ENCODE results near the gene C1orf116.

C1orf116 gene

DNA sequence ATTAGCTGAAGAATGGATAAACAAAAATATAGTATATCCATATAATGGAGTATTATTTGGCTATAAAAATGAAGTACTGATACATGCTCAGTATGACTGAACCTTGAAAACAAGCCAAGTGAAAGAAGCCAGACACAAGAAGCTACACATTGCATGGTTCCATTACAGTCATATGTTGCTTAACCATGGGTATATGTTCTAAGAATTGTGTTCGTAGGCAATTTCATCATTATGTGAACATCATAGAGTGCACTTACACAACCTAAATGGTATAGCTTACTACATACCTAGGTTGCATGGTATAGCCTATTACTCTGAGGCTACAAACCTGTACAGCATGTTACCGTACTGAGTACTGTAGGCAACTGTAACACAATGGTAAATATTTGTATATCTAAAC lies 33.7 kb downstream of the C1orf116 start:
- no peak for DNase-seq
- H3K27me3 ChIP-seq (ENCODE audit: insufficient read depth, low read length) = no peaks in the 10 kb centered on the region
- H2AFZ ChIP-seq (ENCODE audit: insufficient read depth, low read length, poor library complexity) = no peak overlapping the region
- WGBS (ENCODE audit: extremely low coverage, insufficient coverage, insufficient read length) = no CpG with 5 or more reads among the region's 2 CpGs
- no peak overlapping the region for H3K4me2 ChIP-seq (ENCODE audit: low read length)
- H3K18ac ChIP-seq (ENCODE audit: low read length) = no peak overlapping the region
- H4K12ac ChIP-seq (ENCODE audit: low read depth, low read length) = no peak overlapping the region
- no peak overlapping the region for H3K27ac ChIP-seq (ENCODE audit: low read depth, low read length)
- no peaks in the 10 kb centered on the region for H3K36me3 ChIP-seq (ENCODE audit: control insufficient read depth in 1 of 2, insufficient read depth in 2 of 2, low read length in 2 of 2)
- H3K9ac ChIP-seq (ENCODE audit: low read length) = no peak overlapping the region
- no peak overlapping the region for H3K23ac ChIP-seq (ENCODE audit: low read length)
- H3K79me2 ChIP-seq (ENCODE audit: control insufficient read depth, insufficient read depth, low read length, poor library complexity) = no peaks in the 10 kb centered on the region
- H3K4me3 ChIP-seq (ENCODE audit: low read depth, low read length) = no peak overlapping the region
- H2BK120ac ChIP-seq (ENCODE audit: insufficient read depth, low read length, poor library complexity) = no peak overlapping the region
- H2BK12ac ChIP-seq (ENCODE audit: low read length) = no peak overlapping the region
- H2BK5ac ChIP-seq (ENCODE audit: low read depth, low read length, poor library complexity) = no peak overlapping the region
- H3K4ac ChIP-seq (ENCODE audit: low read depth, low read length) = no peak overlapping the region
- H3K4me1 ChIP-seq (ENCODE audit: control insufficient read depth in 1 of 2, insufficient read depth in 2 of 2, low read length in 2 of 2) = peaks cover 0 to 2% of the 10 kb centered on the region in 2 experiments
- no peak overlapping the region for H2AK5ac ChIP-seq (ENCODE audit: low read length)
- H4K91ac ChIP-seq (ENCODE audit: low read depth, low read length) = no peak overlapping the region
- H3K14ac ChIP-seq (ENCODE audit: low read length) = no peak overlapping the region
- no peaks in the 10 kb centered on the region for H3K9me3 ChIP-seq (ENCODE audit: insufficient read depth, low read depth, low read length)
- no peak overlapping the region for H4K8ac ChIP-seq (ENCODE audit: low read depth, low read length)
- H3K79me1 ChIP-seq (ENCODE audit: low read length) = no peaks in the 10 kb centered on the region

GRCh38 chr1:206992790-206993189 lies 39.8 kb downstream of the C1orf116 start:
- no peak overlapping the region for H3K4ac ChIP-seq (ENCODE audit: low read depth, low read length)
- no peak overlapping the region for H3K4me2 ChIP-seq (ENCODE audit: low read length)
- H3K27ac ChIP-seq (ENCODE audit: low read depth, low read length) = no peak overlapping the region
- no peak overlapping the region for H3K14ac ChIP-seq (ENCODE audit: low read length)
- H3K4me1 ChIP-seq (ENCODE audit: control insufficient read depth in 1 of 2, insufficient read depth in 2 of 2, low read length in 2 of 2) = no peaks in the 10 kb centered on the region
- no peak overlapping the region for H3K9ac ChIP-seq (ENCODE audit: low read length)
- H2AK5ac ChIP-seq (ENCODE audit: low read length) = no peak overlapping the region
- no peak overlapping the region for H2BK12ac ChIP-seq (ENCODE audit: low read length)
- H2BK5ac ChIP-seq (ENCODE audit: low read depth, low read length, poor library complexity) = no peak overlapping the region
- H3K9me3 ChIP-seq (ENCODE audit: insufficient read depth, low read depth, low read length) = no peaks in the 10 kb centered on the region
- H3K18ac ChIP-seq (ENCODE audit: low read length) = no peak overlapping the region
- no peak for DNase-seq
- no peak overlapping the region for H2BK120ac ChIP-seq (ENCODE audit: insufficient read depth, low read length, poor library complexity)
- no peaks in the 10 kb centered on the region for H3K79me1 ChIP-seq (ENCODE audit: low read length)
- no peaks in the 10 kb centered on the region for H3K27me3 ChIP-seq (ENCODE audit: insufficient read depth, low read length)
- H3K4me3 ChIP-seq (ENCODE audit: low read depth, low read length) = no peak overlapping the region
- H3K36me3 ChIP-seq (ENCODE audit: control insufficient read depth in 1 of 2, insufficient read depth in 2 of 2, low read length in 2 of 2) = no peaks in the 10 kb centered on the region
- no peak overlapping the region for H2AFZ ChIP-seq (ENCODE audit: insufficient read depth, low read length, poor library complexity)
- no peak overlapping the region for H3K23ac ChIP-seq (ENCODE audit: low read length)
- no peak overlapping the region for H4K8ac ChIP-seq (ENCODE audit: low read depth, low read length)
- H4K91ac ChIP-seq (ENCODE audit: low read depth, low read length) = no peak overlapping the region
- no peak overlapping the region for H4K12ac ChIP-seq (ENCODE audit: low read depth, low read length)
- no peaks in the 10 kb centered on the region for H3K79me2 ChIP-seq (ENCODE audit: control insufficient read depth, insufficient read depth, low read length, poor library complexity)

GRCh38 chr1:206987873-206988272 lies 44.7 kb downstream of the C1orf116 start:
- Histone ChIP-seq H3K9ac (ENCODE audit: low read length) (no peak overlapping the region), H3K4me3 (ENCODE audit: low read depth, low read length) (no peak overlapping the region), H3K18ac (ENCODE audit: low read length) (no peak overlapping the region), H2BK12ac (ENCODE audit: low read length) (no peak overlapping the region), H3K14ac (ENCODE audit: low read length) (no peak overlapping the region), H4K12ac (ENCODE audit: low read depth, low read length) (no peak overlapping the region), H3K4ac (ENCODE audit: low read depth, low read length) (no peak overlapping the region), H3K36me3 (ENCODE audit: control insufficient read depth in 1 of 2, insufficient read depth in 2 of 2, low read length in 2 of 2) (no peaks in the 10 kb centered on the region), H3K23ac (ENCODE audit: low read length) (no peak overlapping the region), H3K9me3 (ENCODE audit: insufficient read depth, low read depth, low read length) (no peaks in the 10 kb centered on the region), H4K8ac (ENCODE audit: low read depth, low read length) (no peak overlapping the region), H4K91ac (ENCODE audit: low read depth, low read length) (no peak overlapping the region), H3K79me1 (ENCODE audit: low read length) (no peaks in the 10 kb centered on the region), H3K27me3 (ENCODE audit: insufficient read depth, low read length) (no peaks in the 10 kb centered on the region), H3K4me1 (ENCODE audit: control insufficient read depth in 1 of 2, insufficient read depth in 2 of 2, low read length in 2 of 2) (no peaks in the 10 kb centered on the region), H3K27ac (ENCODE audit: low read depth, low read length) (no peak overlapping the region), H3K79me2 (ENCODE audit: control insufficient read depth, insufficient read depth, low read length, poor library complexity) (no peaks in the 10 kb centered on the region), H2BK120ac (ENCODE audit: insufficient read depth, low read length, poor library complexity) (no peak overlapping the region), H2BK5ac (ENCODE audit: low read depth, low read length, poor library complexity) (no peak overlapping the region), H3K4me2 (ENCODE audit: low read length) (no peak overlapping the region), H2AFZ (ENCODE audit: insufficient read depth, low read length, poor library complexity) (no peak overlapping the region), H2AK5ac (ENCODE audit: low read length) (no peak overlapping the region)
- whole genome bisulfite sequencing (ENCODE audit: extremely low coverage, insufficient coverage, insufficient read length) = no CpG with 5 or more reads among the region's 1 CpG
- no peak for DNase-seq

- DNase-seq = no peak
- H4K91ac ChIP-seq (ENCODE audit: low read depth, low read length) = no peak overlapping the region
Measured at GRCh38 chr1:206986885-206987284, 45.7 kb downstream of the C1orf116 start.

More at GRCh38 chr1:206986885-206987284, 45.7 kb downstream of the C1orf116 start:
- Histone ChIP-seq H4K8ac (ENCODE audit: low read depth, low read length) (no peak overlapping the region), H3K23ac (ENCODE audit: low read length) (no peak overlapping the region), H4K12ac (ENCODE audit: low read depth, low read length) (no peak overlapping the region), H3K18ac (ENCODE audit: low read length) (no peak overlapping the region), H2BK5ac (ENCODE audit: low read depth, low read length, poor library complexity) (no peak overlapping the region), H3K27ac (ENCODE audit: low read depth, low read length) (no peak overlapping the region), H2BK12ac (ENCODE audit: low read length) (no peak overlapping the region), H3K79me1 (ENCODE audit: low read length) (no peaks in the 10 kb centered on the region), H3K9ac (ENCODE audit: low read length) (no peak overlapping the region), H3K36me3 (ENCODE audit: control insufficient read depth in 1 of 2, insufficient read depth in 2 of 2, low read length in 2 of 2) (no peaks in the 10 kb centered on the region), H3K79me2 (ENCODE audit: control insufficient read depth, insufficient read depth, low read length, poor library complexity) (no peaks in the 10 kb centered on the region), H3K4me1 (ENCODE audit: control insufficient read depth in 1 of 2, insufficient read depth in 2 of 2, low read length in 2 of 2) (no peaks in the 10 kb centered on the region), H3K4ac (ENCODE audit: low read depth, low read length) (no peak overlapping the region), H2AFZ (ENCODE audit: insufficient read depth, low read length, poor library complexity) (no peak overlapping the region), H3K9me3 (ENCODE audit: insufficient read depth, low read depth, low read length) (no peaks in the 10 kb centered on the region), H3K4me2 (ENCODE audit: low read length) (no peak overlapping the region), H2AK5ac (ENCODE audit: low read length) (no peak overlapping the region), H3K27me3 (ENCODE audit: insufficient read depth, low read length) (no peaks in the 10 kb centered on the region), H2BK120ac (ENCODE audit: insufficient read depth, low read length, poor library complexity) (no peak overlapping the region), H3K4me3 (ENCODE audit: low read depth, low read length) (no peak overlapping the region), H3K14ac (ENCODE audit: low read length) (no peak overlapping the region)
- no CpG with 5 or more reads among the region's 3 CpGs for WGBS (ENCODE audit: extremely low coverage, insufficient coverage, insufficient read length)
